ENCODE measurements around the gene HOXD12.

The HOXD12 gene

GRCh38 chr2:176080540-176081375, 18.8 kb upstream of the HOXD12 start:
- no peak for DNase-seq (ENCODE audit: low read depth)

DNA sequence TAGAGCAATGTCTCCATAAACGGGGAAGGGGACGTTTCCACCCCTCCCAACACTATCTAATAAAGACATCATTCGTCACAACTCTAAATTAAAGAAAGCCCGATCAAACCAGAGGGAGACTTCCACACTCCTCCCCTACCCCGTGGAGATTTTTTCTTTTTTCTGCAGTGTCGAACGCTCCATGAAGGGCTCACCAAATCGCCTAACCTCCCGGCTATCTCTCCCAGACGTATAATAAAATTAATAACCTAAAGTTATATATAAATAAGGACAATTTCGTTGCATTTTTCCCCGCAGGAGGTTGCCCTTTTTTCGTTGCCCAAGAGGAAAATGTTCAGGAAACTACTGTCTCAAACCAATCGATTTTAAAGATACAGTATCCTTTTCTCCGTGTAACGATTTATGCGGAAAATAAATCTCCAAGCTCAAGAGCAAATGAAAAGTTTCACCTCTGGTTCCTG, 18.2 kb upstream of the HOXD12 start:
- DNase-seq (ENCODE audit: low read depth), result no peak

GRCh38 chr2:176081837-176082524, 17.6 kb upstream of the HOXD12 start:
- no peak for DNase-seq (ENCODE audit: low read depth)

DNA sequence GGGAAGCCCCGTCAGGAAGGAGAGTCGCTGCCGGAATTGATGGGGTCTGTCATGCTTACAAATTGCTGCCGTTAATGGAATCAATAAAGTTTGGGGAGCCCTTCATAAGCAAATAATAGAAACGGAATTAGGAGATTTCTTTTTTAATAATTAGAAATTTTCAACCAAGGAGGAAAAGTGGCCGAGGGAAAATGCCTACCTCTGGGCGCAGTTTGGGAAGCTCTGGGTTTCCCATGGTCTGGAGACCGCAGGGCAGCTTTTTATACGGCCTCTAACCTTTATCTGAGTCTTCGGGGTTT, 17.1 kb upstream of the HOXD12 start:
- DNase-seq (ENCODE audit: low read depth), result no peak

DNA sequence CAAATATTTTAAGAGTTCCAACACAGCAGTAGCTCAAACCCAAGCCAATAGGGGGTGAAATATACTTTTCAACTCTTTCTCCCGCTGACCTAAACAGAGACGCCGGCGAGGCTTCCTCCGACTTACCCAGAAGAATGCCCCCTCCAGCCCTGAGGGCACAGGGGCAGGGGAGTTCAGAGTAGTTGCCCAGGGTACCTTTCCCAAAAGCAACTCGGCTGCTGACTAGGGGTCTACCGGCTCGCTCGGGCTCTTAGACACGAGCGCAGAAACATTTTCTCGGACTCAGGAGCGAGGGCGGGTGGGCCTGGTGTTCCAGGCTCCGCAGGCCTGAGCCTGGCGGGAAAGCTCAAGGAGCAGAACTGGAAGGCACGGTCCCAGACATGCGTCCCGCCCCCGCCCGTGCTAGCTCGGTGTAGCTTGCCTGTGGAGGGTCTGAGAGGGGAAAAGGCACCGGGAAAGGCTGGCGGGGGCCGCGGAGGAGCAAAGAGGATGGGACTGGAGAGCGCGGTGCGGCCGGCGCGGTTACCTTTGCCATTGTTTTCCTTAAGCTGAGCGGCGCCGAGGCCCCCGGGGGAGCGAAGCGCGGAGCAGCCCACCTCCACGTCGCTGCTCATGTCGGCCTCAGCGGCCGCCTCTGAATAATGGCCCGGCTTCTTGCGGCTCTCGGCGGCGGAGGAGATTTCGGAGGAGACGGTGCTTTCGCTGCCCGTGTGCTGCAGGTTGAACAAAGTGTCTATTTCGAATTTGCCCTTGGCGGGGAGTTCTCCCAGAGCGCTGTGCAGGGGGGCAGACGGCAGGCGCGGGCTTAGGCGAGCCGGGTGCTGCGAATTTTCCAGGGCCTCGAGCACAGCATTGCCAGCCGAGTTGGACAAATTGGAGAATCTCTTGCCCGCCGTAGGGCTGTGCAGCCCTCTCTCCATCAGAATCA, 16.5 kb upstream of the HOXD12 start:
- no peak for DNase-seq (ENCODE audit: low read depth)

- no peak for DNase-seq (ENCODE audit: low read depth)
Measured at GRCh38 chr2:176083796-176084261, 15.8 kb upstream of the HOXD12 start, which contains the start of gene EVX2. Gene EVX2 (minus strand): TSS chr2:176083962. CDS start chr2:176083776, 186 bp downstream.

- DNase-seq (ENCODE audit: low read depth), result no peak
Measured at GRCh38 chr2:176084611-176085119, 14.9 kb upstream of the HOXD12 start.

- DNase-seq (ENCODE audit: low read depth), result no peak
Measured at GRCh38 chr2:176085120-176085788, 14.3 kb upstream of the HOXD12 start.

DNA sequence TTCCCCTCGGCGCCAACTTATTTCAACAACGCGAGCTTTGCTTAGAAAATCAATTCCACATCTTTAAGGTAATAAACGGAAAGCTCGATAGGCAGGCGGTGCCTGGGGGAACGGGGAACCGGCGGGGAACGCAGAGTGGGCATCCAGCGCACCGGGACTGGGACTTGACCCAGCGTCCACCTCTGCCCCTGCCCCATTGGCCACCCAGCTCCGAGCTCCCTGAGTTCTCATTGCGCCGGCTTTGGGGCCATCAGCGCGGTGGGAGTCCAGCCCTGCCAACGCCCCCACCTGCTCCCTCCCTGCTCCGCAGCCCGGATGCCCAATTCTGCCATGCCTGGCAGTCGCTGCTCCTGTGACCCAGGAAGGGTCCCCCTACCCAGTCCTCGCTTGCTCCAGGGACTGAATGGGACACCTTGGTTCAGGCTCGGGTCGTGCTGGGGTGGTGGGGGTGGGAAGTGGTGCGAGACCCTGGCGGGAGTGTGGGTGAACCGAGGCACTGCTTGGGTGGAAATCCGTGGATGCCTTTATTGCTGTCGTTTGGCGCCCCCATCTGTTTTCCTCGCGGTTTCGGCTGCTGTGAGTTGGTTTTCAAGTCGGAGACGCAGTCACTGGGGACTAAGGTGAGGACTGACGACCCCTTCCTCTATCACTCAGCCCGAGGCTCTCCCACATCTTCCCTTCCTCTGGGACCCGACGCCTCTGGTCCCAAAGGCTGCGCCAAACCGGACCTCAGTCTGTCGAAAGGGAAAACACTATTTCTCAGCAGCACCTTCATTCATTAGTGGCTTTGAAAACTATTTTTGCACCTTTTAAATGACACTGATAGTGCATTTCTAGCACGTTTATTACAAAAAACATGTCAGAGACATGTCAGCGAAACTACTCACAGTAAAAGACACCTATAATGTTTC, 13.5 kb upstream of the HOXD12 start:
- peak; percentile 36 for DNase-seq (ENCODE audit: low read depth)

DNA sequence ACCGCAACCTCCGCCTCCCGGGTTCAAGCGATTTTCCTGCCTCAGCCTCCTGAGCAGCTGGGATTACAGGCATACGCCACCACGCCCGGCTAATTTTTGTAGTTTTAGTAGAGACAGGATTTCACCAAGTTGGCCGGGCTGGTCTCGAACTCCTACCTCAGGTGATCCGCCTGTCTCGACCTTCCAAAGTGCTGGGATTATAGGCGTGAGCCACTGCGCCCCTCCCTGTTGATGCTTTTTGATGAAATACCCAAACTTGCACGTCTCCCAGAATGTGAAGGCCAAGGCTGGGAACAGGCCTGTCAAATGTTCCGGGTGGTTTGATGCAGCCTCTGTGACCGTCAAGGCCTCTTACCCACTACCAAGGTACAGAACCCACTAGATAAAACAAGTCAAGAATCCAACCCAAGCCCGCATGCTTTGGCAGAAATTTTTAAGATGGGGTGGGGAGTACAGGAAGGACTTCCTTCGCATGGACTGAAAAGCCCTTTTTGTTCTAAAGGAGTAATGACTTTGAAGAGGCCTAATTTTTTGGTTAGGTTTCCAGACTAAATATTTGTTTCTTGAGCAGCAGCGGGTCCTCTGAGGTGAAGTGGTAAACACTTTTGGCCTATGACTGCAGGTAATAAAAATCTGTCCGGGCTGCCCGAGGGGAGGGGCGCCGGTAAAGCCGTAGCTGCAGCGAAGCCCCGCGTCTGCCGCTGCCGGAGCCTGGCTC, 12.1 kb upstream of the HOXD12 start:
- no peak for DNase-seq (ENCODE audit: low read depth)

DNA sequence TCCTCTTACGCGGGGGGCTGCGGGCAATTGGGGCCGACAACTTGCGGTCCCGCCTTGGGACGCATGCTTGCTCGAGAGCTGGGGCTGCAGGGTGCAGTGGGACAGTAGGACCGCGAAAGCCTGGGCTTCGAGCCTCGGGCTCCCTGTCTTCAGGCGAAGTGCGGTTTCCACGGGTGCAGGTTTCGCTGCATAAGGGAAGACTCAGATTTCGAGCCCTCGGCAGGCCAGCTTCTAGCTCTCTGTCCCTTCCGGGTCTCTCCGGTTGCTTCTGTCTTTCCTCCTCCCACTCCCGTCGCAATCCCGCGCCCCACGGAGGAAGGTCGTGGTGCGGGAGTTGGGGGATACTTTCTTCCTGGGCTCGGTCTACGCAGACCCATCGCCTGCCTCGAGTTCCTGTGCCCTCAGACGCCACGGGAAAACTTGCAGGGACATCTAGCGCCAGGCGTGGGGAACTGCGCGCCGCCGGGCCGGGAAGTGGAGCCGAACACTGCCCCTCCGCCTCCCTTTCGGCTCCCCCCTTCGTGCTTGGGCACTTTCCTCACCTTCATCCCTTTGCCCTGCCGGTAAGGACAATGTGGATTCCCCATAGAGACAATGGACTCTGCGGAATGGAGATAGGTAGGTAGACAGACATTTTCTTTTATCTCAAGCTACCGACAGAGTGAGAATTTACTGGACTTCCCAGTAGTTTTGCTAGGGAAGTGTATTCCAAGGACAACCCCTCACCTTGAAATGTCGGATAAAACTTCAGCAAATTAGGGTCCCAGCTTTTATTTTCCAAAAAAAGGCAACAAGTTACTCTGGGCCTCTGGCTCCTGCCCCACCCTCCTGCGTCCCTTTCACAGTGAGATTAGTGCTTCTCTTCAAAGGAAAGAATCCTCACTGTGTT, 11.3 kb upstream of the HOXD12 start:
- peak; percentile 47 for DNase-seq (ENCODE audit: low read depth)

DNA sequence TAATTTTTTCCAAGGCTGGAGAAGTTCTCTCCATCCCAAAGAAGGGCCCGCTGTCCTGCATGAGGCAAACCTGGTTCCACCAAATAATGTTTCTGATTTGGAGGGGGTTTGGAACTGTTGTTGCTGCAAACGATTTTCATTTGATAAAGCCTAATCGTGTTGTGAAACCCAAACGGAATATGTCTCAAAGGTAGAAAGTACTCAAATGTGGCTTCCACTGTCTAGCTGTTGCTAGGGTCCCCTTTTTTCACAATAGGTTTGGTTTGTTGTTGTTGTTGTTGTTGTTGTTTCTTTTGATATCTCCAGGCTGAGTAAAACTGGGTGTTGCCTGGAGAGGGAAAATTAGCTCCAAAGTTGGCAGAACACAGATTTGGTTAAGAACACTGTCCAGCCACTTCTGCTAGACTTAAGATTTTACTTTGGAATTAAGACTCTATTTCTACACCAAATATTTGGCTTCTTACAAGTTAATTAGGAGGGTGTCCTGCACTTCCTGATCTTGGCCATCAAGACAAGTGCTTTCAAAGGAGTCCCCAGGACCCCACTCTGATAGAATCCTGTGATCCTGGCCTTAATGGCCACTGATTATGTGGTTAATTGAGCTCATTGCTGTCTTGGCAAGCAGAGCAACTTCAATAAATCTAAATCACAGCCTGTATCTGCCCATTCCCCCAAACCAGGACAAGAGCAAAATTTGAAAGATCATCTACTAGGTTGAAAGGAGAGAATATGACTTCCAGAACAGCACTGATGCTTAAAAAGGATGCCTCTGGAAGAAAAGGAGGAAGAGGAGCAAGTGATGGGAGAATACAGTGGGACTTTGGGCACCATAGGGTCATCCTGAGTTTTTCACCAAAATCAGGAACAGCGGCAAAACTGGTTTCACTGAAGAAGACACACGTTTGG, 10.4 kb upstream of the HOXD12 start:
- no peak for DNase-seq (ENCODE audit: low read depth)

GRCh38 chr2:176089843-176090395, 9.7 kb upstream of the HOXD12 start:
- no peak for DNase-seq (ENCODE audit: low read depth)

GRCh38 chr2:176090862-176091261, 8.7 kb upstream of the HOXD12 start:
- no peak for DNase-seq (ENCODE audit: low read depth)

GRCh38 chr2:176091329-176092258, 8.0 kb upstream of the HOXD12 start:
- no peak for DNase-seq (ENCODE audit: low read depth)

Measured in iris pigment epithelial cell (primary cell).